Measurements from ENCODE around the gene WIPF1.

WIPF1 gene
- 328 to 391 (median 385) reads per million in 3 donors for total RNA-seq

GRCh38 chr2:174597345-174598047, at the start of gene WIPF1:
Gene WIPF1, minus strand, starts transcription at chr2:174597804. Its CDS starts 12,231 bp downstream, at chr2:174585573.
- Histone ChIP-seq H3K9me3 (ENCODE audit: control insufficient read depth, low read length) (no peaks in the 10 kb centered on the region), H3K4me3 (ENCODE audit: insufficient read depth, low read depth, low read length, poor library complexity, severe bottlenecking) (peak within 1 kb of the TSS; percentile 78), H3K4me1 (ENCODE audit: control insufficient read depth, insufficient read depth, low read length, poor library complexity, severe bottlenecking) (peaks cover 39% of the 10 kb centered on the region), H3K36me3 (ENCODE audit: control insufficient read depth, insufficient read depth, low read length) (no peaks in the 10 kb centered on the region), H3K27me3 (replicated peaks; ENCODE audit: control insufficient read depth, insufficient read depth, low read length, poor library complexity, severe bottlenecking) (no peaks in the 10 kb centered on the region), H3K27ac (ENCODE audit: insufficient read depth, low read length, poor library complexity, severe bottlenecking) (peak within 1 kb of the TSS; percentile 94)
- peak; percentile 41 to 61 (median 44) for DNase-seq

GRCh38 chr2:174645296-174645695, 47.7 kb upstream of the WIPF1 start:
- no peak for DNase-seq
- H3K36me3 ChIP-seq (ENCODE audit: control insufficient read depth, insufficient read depth, low read length), result no peaks in the 10 kb centered on the region
- no peak overlapping the region for H3K4me3 ChIP-seq (ENCODE audit: insufficient read depth, low read depth, low read length, poor library complexity, severe bottlenecking)
- no peaks in the 10 kb centered on the region for H3K4me1 ChIP-seq (ENCODE audit: control insufficient read depth, insufficient read depth, low read length, poor library complexity, severe bottlenecking)
- H3K27me3 ChIP-seq (replicated peaks; ENCODE audit: control insufficient read depth, insufficient read depth, low read length, poor library complexity, severe bottlenecking), result no peaks in the 10 kb centered on the region
- H3K9me3 ChIP-seq (ENCODE audit: control insufficient read depth, low read length), result no peaks in the 10 kb centered on the region
- H3K27ac ChIP-seq (ENCODE audit: insufficient read depth, low read length, poor library complexity, severe bottlenecking), result no peak overlapping the region

GRCh38 chr2:174644406-174644805, 46.8 kb upstream of the WIPF1 start:
- no peak for DNase-seq
- Histone ChIP-seq H3K4me1 (ENCODE audit: control insufficient read depth, insufficient read depth, low read length, poor library complexity, severe bottlenecking) (no peaks in the 10 kb centered on the region), H3K4me3 (ENCODE audit: insufficient read depth, low read depth, low read length, poor library complexity, severe bottlenecking) (no peak overlapping the region), H3K27ac (ENCODE audit: insufficient read depth, low read length, poor library complexity, severe bottlenecking) (no peak overlapping the region), H3K9me3 (ENCODE audit: control insufficient read depth, low read length) (no peaks in the 10 kb centered on the region), H3K27me3 (replicated peaks; ENCODE audit: control insufficient read depth, insufficient read depth, low read length, poor library complexity, severe bottlenecking) (no peaks in the 10 kb centered on the region), H3K36me3 (ENCODE audit: control insufficient read depth, insufficient read depth, low read length) (no peaks in the 10 kb centered on the region)

GRCh38 chr2:174643356-174643755, 45.8 kb upstream of the WIPF1 start:
- no peaks in the 10 kb centered on the region for H3K4me1 ChIP-seq (ENCODE audit: control insufficient read depth, insufficient read depth, low read length, poor library complexity, severe bottlenecking)
- no peak for DNase-seq
- H3K27ac ChIP-seq (ENCODE audit: insufficient read depth, low read length, poor library complexity, severe bottlenecking), result no peak overlapping the region
- H3K36me3 ChIP-seq (ENCODE audit: control insufficient read depth, insufficient read depth, low read length), result no peaks in the 10 kb centered on the region
- H3K4me3 ChIP-seq (ENCODE audit: insufficient read depth, low read depth, low read length, poor library complexity, severe bottlenecking), result no peak overlapping the region
- H3K9me3 ChIP-seq (ENCODE audit: control insufficient read depth, low read length), result no peaks in the 10 kb centered on the region
- no peaks in the 10 kb centered on the region for H3K27me3 ChIP-seq (replicated peaks; ENCODE audit: control insufficient read depth, insufficient read depth, low read length, poor library complexity, severe bottlenecking)

- no peaks in the 10 kb centered on the region for H3K9me3 ChIP-seq (ENCODE audit: control insufficient read depth, low read length)
- no peak overlapping the region for H3K27ac ChIP-seq (ENCODE audit: insufficient read depth, low read length, poor library complexity, severe bottlenecking)
- no peak for DNase-seq
- H3K4me3 ChIP-seq (ENCODE audit: insufficient read depth, low read depth, low read length, poor library complexity, severe bottlenecking), result no peak overlapping the region
- H3K4me1 ChIP-seq (ENCODE audit: control insufficient read depth, insufficient read depth, low read length, poor library complexity, severe bottlenecking), result no peaks in the 10 kb centered on the region
- no peaks in the 10 kb centered on the region for H3K36me3 ChIP-seq (ENCODE audit: control insufficient read depth, insufficient read depth, low read length)
- H3K27me3 ChIP-seq (replicated peaks; ENCODE audit: control insufficient read depth, insufficient read depth, low read length, poor library complexity, severe bottlenecking), result no peaks in the 10 kb centered on the region
Measured at GRCh38 chr2:174641168-174641567, 43.6 kb upstream of the WIPF1 start.

- Histone ChIP-seq H3K9me3 (ENCODE audit: control insufficient read depth, low read length) (no peaks in the 10 kb centered on the region), H3K27me3 (replicated peaks; ENCODE audit: control insufficient read depth, insufficient read depth, low read length, poor library complexity, severe bottlenecking) (no peaks in the 10 kb centered on the region), H3K36me3 (ENCODE audit: control insufficient read depth, insufficient read depth, low read length) (no peaks in the 10 kb centered on the region), H3K4me1 (ENCODE audit: control insufficient read depth, insufficient read depth, low read length, poor library complexity, severe bottlenecking) (peaks cover 9% of the 10 kb centered on the region), H3K27ac (ENCODE audit: insufficient read depth, low read length, poor library complexity, severe bottlenecking) (no peak overlapping the region), H3K4me3 (ENCODE audit: insufficient read depth, low read depth, low read length, poor library complexity, severe bottlenecking) (no peak overlapping the region)
- DNase-seq, result no peak
Measured at GRCh38 chr2:174636987-174637386, 39.4 kb upstream of the WIPF1 start.

GRCh38 chr2:174635776-174636404, 38.3 kb upstream of the WIPF1 start:
- Histone ChIP-seq H3K4me3 (ENCODE audit: insufficient read depth, low read depth, low read length, poor library complexity, severe bottlenecking) (no peak overlapping the region), H3K27me3 (replicated peaks; ENCODE audit: control insufficient read depth, insufficient read depth, low read length, poor library complexity, severe bottlenecking) (no peaks in the 10 kb centered on the region), H3K9me3 (ENCODE audit: control insufficient read depth, low read length) (no peaks in the 10 kb centered on the region), H3K36me3 (ENCODE audit: control insufficient read depth, insufficient read depth, low read length) (no peaks in the 10 kb centered on the region), H3K27ac (ENCODE audit: insufficient read depth, low read length, poor library complexity, severe bottlenecking) (peak overlapping the region; percentile 74), H3K4me1 (ENCODE audit: control insufficient read depth, insufficient read depth, low read length, poor library complexity, severe bottlenecking) (peaks cover 18% of the 10 kb centered on the region)
- no peak for DNase-seq

GRCh38 chr2:174635015-174635593, 37.5 kb upstream of the WIPF1 start:
- Histone ChIP-seq H3K4me3 (ENCODE audit: insufficient read depth, low read depth, low read length, poor library complexity, severe bottlenecking) (peak overlapping the region; percentile 64), H3K27me3 (replicated peaks; ENCODE audit: control insufficient read depth, insufficient read depth, low read length, poor library complexity, severe bottlenecking) (no peaks in the 10 kb centered on the region), H3K4me1 (ENCODE audit: control insufficient read depth, insufficient read depth, low read length, poor library complexity, severe bottlenecking) (peaks cover 25% of the 10 kb centered on the region), H3K36me3 (ENCODE audit: control insufficient read depth, insufficient read depth, low read length) (no peaks in the 10 kb centered on the region), H3K9me3 (ENCODE audit: control insufficient read depth, low read length) (no peaks in the 10 kb centered on the region), H3K27ac (ENCODE audit: insufficient read depth, low read length, poor library complexity, severe bottlenecking) (peak overlapping the region; percentile 74)
- DNase-seq, result no peak

GRCh38 chr2:174634130-174635014, 36.8 kb upstream of the WIPF1 start:
- Histone ChIP-seq H3K27ac (ENCODE audit: insufficient read depth, low read length, poor library complexity, severe bottlenecking) (peak overlapping the region; percentile 74), H3K9me3 (ENCODE audit: control insufficient read depth, low read length) (no peaks in the 10 kb centered on the region), H3K27me3 (replicated peaks; ENCODE audit: control insufficient read depth, insufficient read depth, low read length, poor library complexity, severe bottlenecking) (no peaks in the 10 kb centered on the region), H3K36me3 (ENCODE audit: control insufficient read depth, insufficient read depth, low read length) (no peaks in the 10 kb centered on the region), H3K4me3 (ENCODE audit: insufficient read depth, low read depth, low read length, poor library complexity, severe bottlenecking) (peak overlapping the region; percentile 64), H3K4me1 (ENCODE audit: control insufficient read depth, insufficient read depth, low read length, poor library complexity, severe bottlenecking) (peaks cover 28% of the 10 kb centered on the region)
- DNase-seq, result peak; percentile 23 to 28 (median 27)
